ENCODE results near the gene TJAP1. TPM values are rescaled to one million over a fixed set of nuclear protein-coding genes. Genes with fewer than 3 reads are reported as not detected.
A peak's percentile ranks its signal among the peaks of the same experiment; 100 is the strongest.
"Not testable (repeated sequence)": the region's sequence is repeated elsewhere in the genome, so short reads cannot be mapped to it uniquely, and the experiment has no call there.

The TJAP1 gene
- total RNA-seq, 1 donor from 2014 or later, result 43.4 TPM

DNA sequence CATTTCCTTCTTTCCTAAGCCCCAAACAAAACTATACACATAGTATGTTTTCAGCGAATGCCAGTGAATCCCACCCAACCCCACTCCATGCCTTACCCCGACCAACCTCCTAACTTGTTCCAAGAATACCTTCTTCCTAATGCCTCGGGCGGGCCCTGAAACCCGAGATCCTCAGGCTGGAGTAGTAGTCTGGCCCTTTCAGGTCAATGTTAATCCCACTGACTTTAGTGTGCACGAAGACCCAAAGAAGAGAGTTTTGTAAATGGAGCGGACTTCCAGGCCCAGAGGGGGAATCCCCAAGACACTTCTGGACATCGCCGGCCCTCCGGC is 39.0 kb downstream of the TJAP1 start:
- peaks cover 20% of the 10 kb centered on the region for H3K4me1 Mint-ChIP-seq (ENCODE audit: low read depth)
- H3K9me3 Mint-ChIP-seq, result no peaks in the 10 kb centered on the region
- intact Hi-C loops (cut with micrococcal nuclease), result loop anchor here (2.0 to 5.0 kb wide), 4 partner anchors 40 to 1729 kb away; partner anchors contain the start of genes CUL7, MRPS10, TJAP1 and TOMM6

DNA sequence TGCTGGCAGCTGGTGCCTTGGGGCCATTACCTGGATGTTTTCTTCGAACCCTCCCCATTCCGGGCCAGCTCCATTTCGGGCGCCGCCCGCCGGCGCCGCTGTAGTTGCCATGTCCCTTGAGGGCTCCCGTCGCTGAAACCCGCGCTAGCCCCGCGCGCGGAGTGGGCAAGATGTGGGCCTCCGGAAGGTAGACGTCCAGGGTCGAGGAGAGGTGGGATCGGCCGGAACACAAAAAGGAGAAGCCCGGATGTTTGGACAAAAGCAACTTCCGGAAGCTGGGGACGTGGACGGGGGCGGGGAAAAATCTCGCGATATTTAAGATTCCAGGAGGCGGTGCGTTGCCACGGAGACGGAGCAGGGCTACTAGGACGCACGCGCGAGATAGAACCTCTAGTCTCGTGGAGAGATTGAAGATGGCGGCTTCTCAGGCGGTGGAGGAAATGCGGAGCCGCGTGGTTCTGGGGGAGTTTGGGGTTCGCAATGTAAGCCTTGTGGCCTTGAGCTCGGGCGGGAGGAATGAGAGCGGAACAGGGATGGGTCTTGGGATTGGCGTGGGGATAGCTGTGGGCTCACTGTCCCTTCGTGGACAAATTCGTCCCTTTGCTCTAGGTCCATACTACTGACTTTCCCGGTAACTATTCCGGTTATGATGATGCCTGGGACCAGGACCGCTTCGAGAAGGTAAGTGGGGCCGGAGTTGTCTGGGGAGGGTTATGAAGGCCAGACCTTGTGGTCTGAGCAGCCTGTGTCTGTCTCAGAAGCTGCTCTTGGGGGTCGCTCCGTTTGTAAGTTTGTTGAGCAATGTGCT is 39.5 kb downstream of the TJAP1 start, which contains the start of the genes POLR1C and YIPF3:
Gene POLR1C, plus strand, starts transcription at position 393 of the 808 bp plus-strand sequence. Its CDS starts 21 bp downstream, at position 414.
Gene YIPF3, minus strand, starts transcription at position 230 of the 808 bp plus-strand sequence. Its CDS starts 119 bp downstream, at position 111.
- no peak within 1 kb of the TSS for H3K27ac Mint-ChIP-seq
- intact Hi-C loops (cut with micrococcal nuclease), result loop anchor here (1.0 to 5.0 kb wide), 11 partner anchors 40 to 1730 kb away; partner anchors contain the start of genes ABCC10, CUL7, GTPBP2 and KLHDC3
- H3K4me3 Mint-ChIP-seq, result no peak within 1 kb of the TSS
- no peaks in the 10 kb centered on the region for H3K9me3 Mint-ChIP-seq
- H3K27me3 Mint-ChIP-seq (ENCODE audit: insufficient read depth), result no peaks in the 10 kb centered on the region
- H3K4me1 Mint-ChIP-seq (ENCODE audit: low read depth), result peaks cover 20% of the 10 kb centered on the region
- peak; percentile 95 for DNase-seq (ENCODE audit: low spot score)
- peaks cover 31% of the 10 kb centered on the region for H3K36me3 Mint-ChIP-seq (ENCODE audit: low read depth)

More for the DNA sequence above, 39.0 kb downstream of the TJAP1 start:
- H3K4me3 Mint-ChIP-seq, result no peak overlapping the region
- no peak overlapping the region for H3K27ac Mint-ChIP-seq
- H3K27me3 Mint-ChIP-seq (ENCODE audit: insufficient read depth), result no peaks in the 10 kb centered on the region
- no peak for DNase-seq (ENCODE audit: low spot score)
- H3K36me3 Mint-ChIP-seq (ENCODE audit: low read depth), result peaks cover 35% of the 10 kb centered on the region

DNA sequence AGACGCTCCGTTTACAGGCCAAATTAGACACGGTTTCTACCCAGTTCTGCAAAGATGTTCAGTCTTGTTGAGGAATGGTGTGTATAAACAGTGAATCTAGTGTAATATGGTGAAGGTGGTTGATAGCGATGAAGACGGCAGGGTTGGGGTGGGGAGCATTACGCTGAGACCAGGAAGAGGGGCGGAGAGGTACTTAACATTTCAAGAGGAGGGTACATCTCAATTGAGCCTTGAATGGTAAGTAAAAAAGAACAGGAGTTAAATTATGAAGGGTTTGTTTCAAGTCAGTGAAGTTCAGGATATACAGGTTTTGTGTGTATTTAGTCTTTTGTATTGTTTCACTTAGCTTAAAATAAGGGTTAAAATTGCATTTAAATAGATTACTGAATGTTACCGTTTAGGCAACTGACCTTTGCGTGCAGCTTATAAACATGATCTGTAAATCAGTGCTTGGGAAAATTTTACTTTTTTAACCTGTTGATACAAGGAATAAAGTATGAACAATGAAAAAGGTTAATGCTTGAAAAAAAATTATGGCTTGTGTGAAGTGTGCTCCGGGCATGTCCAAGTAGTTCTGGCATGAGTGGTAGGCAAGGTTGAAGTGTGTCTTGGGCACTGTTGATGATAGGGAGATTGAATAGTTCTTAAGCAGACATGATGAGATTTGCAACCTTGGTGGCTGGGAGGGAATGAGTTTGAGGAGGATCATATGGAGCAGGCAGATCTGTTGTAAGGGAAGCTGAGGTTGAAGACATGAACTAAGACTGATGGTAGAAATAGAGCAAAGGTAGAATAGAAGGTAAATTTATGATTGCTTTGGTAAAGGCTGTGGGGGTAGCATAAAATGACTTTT is 40.4 kb downstream of the TJAP1 start:
- Mint-ChIP-seq H3K9me3 (no peaks in the 10 kb centered on the region), H3K27ac (no peak overlapping the region), H3K4me3 (no peak overlapping the region), H3K36me3 (ENCODE audit: low read depth) (peaks cover 31% of the 10 kb centered on the region), H3K27me3 (ENCODE audit: insufficient read depth) (no peaks in the 10 kb centered on the region), H3K4me1 (ENCODE audit: low read depth) (peaks cover 20% of the 10 kb centered on the region)
- intact Hi-C loops (cut with micrococcal nuclease), result loop anchor here (1.0 to 5.0 kb wide), 11 partner anchors 41 to 1730 kb away; partner anchors contain the start of genes ABCC10, CUL7, GTPBP2 and KLHDC3
- no peak for DNase-seq (ENCODE audit: low spot score)

DNA sequence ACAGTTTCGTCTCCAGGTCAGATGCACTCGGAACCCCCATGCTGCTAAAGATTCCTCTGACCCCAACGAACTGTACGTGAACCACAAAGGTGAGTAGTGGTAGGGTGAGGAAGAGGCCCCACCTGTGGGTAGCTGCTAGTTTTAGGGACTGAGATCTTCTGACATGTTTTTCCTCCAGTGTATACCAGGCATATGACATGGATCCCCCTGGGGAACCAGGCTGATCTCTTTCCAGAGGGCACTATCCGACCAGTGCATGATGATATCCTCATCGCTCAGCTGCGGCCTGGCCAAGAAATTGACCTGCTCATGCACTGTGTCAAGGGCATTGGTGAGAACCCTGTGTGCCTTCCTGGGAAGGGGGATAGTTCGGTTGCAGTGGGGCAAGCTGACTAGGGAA is 42.7 kb downstream of the TJAP1 start:
- no peak overlapping the region for H3K27ac Mint-ChIP-seq
- intact Hi-C loops (cut with micrococcal nuclease), result no loop called here
- H3K36me3 Mint-ChIP-seq (ENCODE audit: low read depth), result peaks cover 34% of the 10 kb centered on the region
- no peaks in the 10 kb centered on the region for H3K27me3 Mint-ChIP-seq (ENCODE audit: insufficient read depth)
- no peak overlapping the region for H3K4me3 Mint-ChIP-seq
- no peak for DNase-seq (ENCODE audit: low spot score)
- H3K9me3 Mint-ChIP-seq, result no peaks in the 10 kb centered on the region
- H3K4me1 Mint-ChIP-seq (ENCODE audit: low read depth), result peaks cover 23% of the 10 kb centered on the region

DNA sequence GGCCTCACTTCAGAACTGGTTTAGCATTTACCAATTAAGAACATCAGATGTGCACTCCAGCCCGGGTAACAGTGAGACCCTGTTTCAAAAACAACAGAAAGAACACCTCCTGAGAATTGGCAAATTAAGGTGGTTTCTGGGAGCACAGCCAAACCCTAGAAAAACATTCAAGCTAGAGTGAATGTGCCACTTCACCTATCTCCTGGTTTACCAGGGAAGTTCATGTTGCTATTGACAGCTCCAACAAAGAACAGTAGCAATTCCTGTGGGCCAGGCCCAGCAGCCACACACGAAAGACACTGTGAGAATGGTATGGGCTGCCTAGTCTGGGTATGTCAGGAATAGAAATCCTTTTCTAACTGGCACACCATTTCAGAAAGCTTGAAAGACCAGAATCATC is 44.5 kb downstream of the TJAP1 start:
- H3K27me3 Mint-ChIP-seq (ENCODE audit: insufficient read depth), result no peaks in the 10 kb centered on the region
- H3K4me1 Mint-ChIP-seq (ENCODE audit: low read depth), result peaks cover 11% of the 10 kb centered on the region
- no peak overlapping the region for H3K4me3 Mint-ChIP-seq
- intact Hi-C loops (cut with micrococcal nuclease), result no loop called here
- H3K27ac Mint-ChIP-seq, result no peak overlapping the region
- H3K9me3 Mint-ChIP-seq, result no peaks in the 10 kb centered on the region
- peaks cover 48% of the 10 kb centered on the region for H3K36me3 Mint-ChIP-seq (ENCODE audit: low read depth)
- DNase-seq (ENCODE audit: low spot score), result no peak

DNA sequence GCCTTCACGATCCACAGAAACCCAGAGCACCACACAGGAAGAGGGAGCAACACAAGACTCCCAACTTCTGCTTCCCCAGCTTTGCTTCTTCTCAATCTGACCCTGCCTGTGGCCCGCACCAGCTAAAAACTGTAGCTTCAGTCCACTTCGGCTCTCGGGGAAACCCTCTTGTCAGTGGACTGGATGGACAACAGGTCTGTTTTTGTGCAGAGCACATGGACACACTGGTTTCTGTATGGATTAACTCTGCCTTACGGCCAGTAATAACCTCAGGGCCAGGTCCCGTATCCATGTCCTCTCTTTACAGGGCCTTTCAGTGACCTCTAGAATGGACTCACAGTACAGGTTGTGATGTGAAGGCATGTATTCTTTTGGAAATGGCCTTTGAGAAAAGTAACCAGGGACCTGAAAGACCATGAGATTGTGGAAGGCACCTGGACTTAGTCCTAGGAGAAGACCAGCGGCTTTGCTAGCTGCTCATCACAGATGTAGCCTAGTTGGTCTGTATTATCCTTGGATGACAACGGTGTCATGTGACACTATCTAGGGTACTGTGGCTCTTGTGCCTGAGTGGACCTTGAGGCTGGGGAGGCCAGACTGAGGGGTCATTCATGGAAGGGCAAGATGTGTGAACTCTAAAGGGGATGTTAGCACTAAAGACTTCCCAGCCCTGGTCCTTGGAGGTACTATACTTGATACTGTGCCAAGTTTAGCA is 45.3 kb downstream of the TJAP1 start:
- Mint-ChIP-seq H3K27me3 (ENCODE audit: insufficient read depth) (no peaks in the 10 kb centered on the region), H3K4me3 (no peak overlapping the region), H3K4me1 (ENCODE audit: low read depth) (peaks cover 11% of the 10 kb centered on the region), H3K27ac (no peak overlapping the region), H3K36me3 (ENCODE audit: low read depth) (peaks cover 55% of the 10 kb centered on the region), H3K9me3 (no peaks in the 10 kb centered on the region)
- intact Hi-C loops (cut with micrococcal nuclease), result no loop called here
- no peak for DNase-seq (ENCODE audit: low spot score)

DNA sequence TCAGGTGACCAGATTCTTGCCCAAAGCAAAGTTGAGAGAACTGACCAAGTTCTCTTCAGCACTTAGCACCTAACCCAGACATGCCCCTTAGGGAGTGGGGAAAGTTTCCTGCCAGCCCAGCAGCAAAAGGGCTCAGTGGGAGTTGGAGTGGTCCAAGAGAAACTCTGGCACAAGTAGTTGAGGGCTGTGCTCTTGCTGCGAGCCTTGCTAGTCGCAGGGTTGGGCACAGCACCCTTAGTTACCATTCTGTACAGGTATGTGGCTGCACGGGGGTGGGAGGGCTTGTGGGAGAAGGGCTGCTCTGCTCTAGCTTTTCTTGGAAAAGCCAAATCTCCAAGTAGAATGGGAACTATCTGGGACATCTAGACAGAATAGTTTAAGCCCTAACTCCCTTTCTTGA is 45.9 kb downstream of the TJAP1 start:
- Mint-ChIP-seq H3K4me3 (no peak overlapping the region), H3K9me3 (no peaks in the 10 kb centered on the region), H3K27ac (peak overlapping the region; percentile 71), H3K36me3 (ENCODE audit: low read depth) (peaks cover 59% of the 10 kb centered on the region), H3K4me1 (ENCODE audit: low read depth) (peaks cover 11% of the 10 kb centered on the region), H3K27me3 (ENCODE audit: insufficient read depth) (no peaks in the 10 kb centered on the region)
- no peak for DNase-seq (ENCODE audit: low spot score)
- intact Hi-C loops (cut with micrococcal nuclease), result no loop called here

DNA sequence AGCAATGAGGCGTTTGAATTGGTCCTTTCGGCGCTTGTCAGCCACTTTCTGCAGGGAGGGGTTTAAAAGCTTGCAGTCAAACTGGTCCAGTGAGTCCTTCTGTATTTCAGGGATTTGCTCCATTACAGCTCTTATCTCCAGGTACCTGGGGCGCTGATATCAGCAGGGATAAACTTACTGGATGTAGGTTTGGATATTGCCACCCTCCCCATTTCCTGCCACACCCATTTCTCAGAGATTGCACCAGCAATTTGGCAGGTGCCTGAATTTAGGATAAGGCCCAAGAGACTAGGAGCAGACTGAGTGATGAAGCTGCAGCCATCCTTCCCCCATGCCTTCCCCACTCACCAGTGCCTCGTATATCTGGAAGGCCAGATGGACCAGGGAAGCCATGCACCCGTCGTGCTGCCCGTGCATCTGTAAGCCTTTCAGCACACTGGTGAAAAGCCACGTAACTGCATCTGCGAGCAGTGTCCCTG is 47.2 kb downstream of the TJAP1 start:
- Mint-ChIP-seq H3K27me3 (ENCODE audit: insufficient read depth) (no peaks in the 10 kb centered on the region), H3K4me3 (no peak overlapping the region), H3K9me3 (no peaks in the 10 kb centered on the region), H3K36me3 (ENCODE audit: low read depth) (peaks cover 59% of the 10 kb centered on the region), H3K27ac (no peak overlapping the region), H3K4me1 (ENCODE audit: low read depth) (peaks cover 11% of the 10 kb centered on the region)
- DNase-seq (ENCODE audit: low spot score), result no peak
- intact Hi-C loops (cut with micrococcal nuclease), result no loop called here

DNA sequence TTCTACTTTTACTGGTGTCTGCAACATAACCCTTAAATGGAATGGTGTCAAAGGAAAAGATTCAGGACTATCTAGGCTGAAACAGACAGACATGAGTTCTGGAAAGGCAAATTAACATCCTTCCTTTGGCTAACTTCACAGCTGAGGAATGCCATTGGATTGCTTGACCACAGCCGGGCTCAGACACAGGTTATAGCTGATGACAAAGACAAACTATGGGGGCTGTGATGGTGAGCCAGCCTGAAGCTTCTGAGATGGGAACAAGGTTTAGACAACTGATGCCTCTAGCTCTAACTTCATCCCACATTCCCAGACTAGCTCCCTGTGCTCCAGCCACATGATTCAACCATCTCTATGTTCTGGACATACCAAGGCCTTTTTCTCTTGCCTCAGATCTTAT is 54.8 kb downstream of the TJAP1 start:
- H3K27ac Mint-ChIP-seq, result no peak overlapping the region
- no peak overlapping the region for H3K4me3 Mint-ChIP-seq
- no peak for DNase-seq (ENCODE audit: low spot score)
- intact Hi-C loops (cut with micrococcal nuclease), result no loop called here
- peaks cover 45% of the 10 kb centered on the region for H3K36me3 Mint-ChIP-seq (ENCODE audit: low read depth)
- H3K4me1 Mint-ChIP-seq (ENCODE audit: low read depth), result no peaks in the 10 kb centered on the region
- H3K27me3 Mint-ChIP-seq (ENCODE audit: insufficient read depth), result no peaks in the 10 kb centered on the region
- no peaks in the 10 kb centered on the region for H3K9me3 Mint-ChIP-seq

DNA sequence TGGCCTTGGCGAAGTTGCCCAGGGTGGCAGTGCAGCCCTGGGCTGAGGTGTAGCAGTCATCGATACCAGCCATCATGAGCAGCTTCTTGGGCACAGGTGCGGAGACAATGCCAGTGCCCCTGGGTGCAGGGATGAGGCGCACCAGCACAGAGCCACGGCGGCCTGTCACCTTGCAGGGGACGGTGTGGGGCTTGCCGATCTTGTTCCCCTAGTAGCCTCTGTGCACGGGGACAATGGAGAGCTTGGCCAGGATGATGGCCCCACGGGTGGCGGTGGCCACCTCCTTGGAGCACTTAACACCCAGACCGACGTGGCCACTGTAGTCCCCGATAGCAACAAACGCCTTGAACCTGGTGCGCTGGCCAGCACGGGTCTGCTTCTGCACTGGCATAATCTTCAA is 61.6 kb downstream of the TJAP1 start:
- intact Hi-C loops (cut with micrococcal nuclease); H3K4me3 Mint-ChIP-seq; H3K27ac Mint-ChIP-seq; DNase-seq (ENCODE audit: low spot score); H3K27me3 Mint-ChIP-seq (ENCODE audit: insufficient read depth); H3K4me1 Mint-ChIP-seq (ENCODE audit: low read depth); H3K9me3 Mint-ChIP-seq: not testable (repeated sequence)
- peaks cover 24% of the 10 kb centered on the region for H3K36me3 Mint-ChIP-seq (ENCODE audit: low read depth)

DNA sequence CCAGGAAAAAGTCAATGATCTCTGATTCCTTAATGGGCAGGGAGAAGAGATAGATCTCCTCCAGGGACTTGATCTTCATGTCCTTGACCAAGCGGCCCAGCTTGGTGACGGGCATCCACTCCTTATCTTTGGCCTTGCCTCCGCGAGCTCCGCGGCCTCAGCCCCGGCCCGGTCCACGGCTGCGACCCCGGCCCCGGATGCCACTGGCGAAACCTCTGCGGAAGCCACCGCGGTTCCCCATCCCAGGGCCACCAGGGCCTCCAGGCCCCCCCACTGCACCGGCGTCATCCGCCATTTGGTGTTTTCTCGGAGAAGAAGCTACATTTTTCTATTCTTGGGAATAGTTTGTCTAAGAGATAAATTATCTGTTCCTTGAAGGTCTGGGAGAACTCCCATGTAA is 62.0 kb downstream of the TJAP1 start:
- H3K27ac Mint-ChIP-seq; intact Hi-C loops (cut with micrococcal nuclease); H3K4me3 Mint-ChIP-seq; H3K4me1 Mint-ChIP-seq (ENCODE audit: low read depth); DNase-seq (ENCODE audit: low spot score); H3K9me3 Mint-ChIP-seq; H3K27me3 Mint-ChIP-seq (ENCODE audit: insufficient read depth): not testable (repeated sequence)
- peaks cover 25% of the 10 kb centered on the region for H3K36me3 Mint-ChIP-seq (ENCODE audit: low read depth)

DNA sequence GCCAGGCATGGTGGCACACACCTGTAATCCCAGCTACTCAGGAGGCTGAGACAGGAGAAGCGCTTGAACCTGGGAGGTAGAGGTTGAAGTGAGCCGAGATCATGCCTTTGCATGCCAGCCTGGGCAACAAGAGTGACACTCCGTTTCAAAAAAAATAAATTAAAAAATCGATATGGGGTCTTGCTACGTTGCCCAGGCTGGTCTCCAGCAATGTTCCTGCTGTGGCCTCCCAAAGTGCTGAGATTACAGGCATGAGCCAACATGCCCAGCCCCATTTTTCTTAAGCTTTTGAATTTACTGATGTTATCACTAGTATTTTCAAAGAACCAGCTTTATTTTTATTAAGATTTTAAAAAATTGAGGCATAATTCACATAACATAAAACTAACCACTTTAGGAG is 63.1 kb downstream of the TJAP1 start:
- no peaks in the 10 kb centered on the region for H3K9me3 Mint-ChIP-seq
- intact Hi-C loops (cut with micrococcal nuclease), result no loop called here
- DNase-seq (ENCODE audit: low spot score), result no peak
- H3K27ac Mint-ChIP-seq, result no peak overlapping the region
- H3K4me3 Mint-ChIP-seq, result no peak overlapping the region
- no peaks in the 10 kb centered on the region for H3K27me3 Mint-ChIP-seq (ENCODE audit: insufficient read depth)
- peaks cover 25% of the 10 kb centered on the region for H3K36me3 Mint-ChIP-seq (ENCODE audit: low read depth)
- no peaks in the 10 kb centered on the region for H3K4me1 Mint-ChIP-seq (ENCODE audit: low read depth)

Measured in activated T-helper 1 cell treated with anti-CD3 and anti-CD28 coated beads, Interleukin-12 subunit alpha, Interleukin-12 subunit beta, Interleukin-2, Interleukin-4 antibody, amounts not matched to agents 30 ng/mL and 10 ng/mL and 1 ng/mL, durations not matched to agents 14 hours and 24 hours and 36 hours (primary cell).